ENCODE data around the gene DBP.
A peak's percentile ranks its signal among the peaks of the same experiment; 100 is the strongest.

GRCh38 chr19:48634424-48635262, 2.5 kb downstream of the DBP start:
- TF ChIP-seq ATF2 (CRISPR knock-in tag; IDR thresholded peaks at IDR 0.05; ENCODE audit: borderline replicate concordance, low read depth) (no peak), MAX (CRISPR knock-in tag; IDR thresholded peaks at IDR 0.05) (peak; percentile 82), JAZF1 (CRISPR knock-in tag; IDR thresholded peaks at IDR 0.05) (no peak), CTCF (IDR thresholded peaks at IDR 0.05) (no peak), ATF3 (CRISPR knock-in tag; conservative IDR thresholded peaks at IDR 0.05) (no peak), USF2 (CRISPR knock-in tag; IDR thresholded peaks at IDR 0.05) (peak; percentile 97), PRDM15 (CRISPR knock-in tag; IDR thresholded peaks at IDR 0.05) (no peak)

All from WTC11 (cell line).